Immature natural killer cell (primary cell): Measurements from ENCODE around the gene PRKAG2. TPM values are rescaled to one million over a fixed set of nuclear protein-coding genes. Genes with fewer than 3 reads are reported as not detected.

Experiments
- DNase-seq, 3 donors: peaks; one replicate each; pipeline ENCODE4 v3.0.0; 2022; ENCODE audit warnings: mixed read lengths in 1 of 3
- H3K27ac Mint-ChIP-seq, 6 donors: one replicate each; pipeline ENCODE4 v1.8.0; 2020; ENCODE audit warnings: mixed read lengths in 6 of 6, mild to moderate bottlenecking in 5 of 6, inconsistent platforms in 4 of 6, moderate library complexity in 3 of 6
- H3K27me3 Mint-ChIP-seq, 3 donors: one replicate each; pipeline ENCODE4 v1.8.0; 2020 to 2021; ENCODE audit warnings: low read depth in 3 of 3, mild to moderate bottlenecking in 3 of 3, mixed read lengths in 3 of 3, moderate library complexity in 3 of 3, inconsistent platforms in 1 of 3
- H3K36me3 Mint-ChIP-seq, 3 donors: one replicate each; pipeline ENCODE4 v1.8.0; 2020; ENCODE audit warnings: mixed read lengths in 3 of 3, inconsistent platforms in 2 of 3, mild to moderate bottlenecking in 2 of 3
- H3K4me1 Mint-ChIP-seq, 2 donors: one replicate each; pipeline ENCODE4 v1.8.0; 2020; ENCODE audit warnings: inconsistent platforms in 2 of 2, mild to moderate bottlenecking in 2 of 2, mixed read lengths in 2 of 2, moderate library complexity in 1 of 2
- H3K4me3 Mint-ChIP-seq, 5 donors: one replicate each; pipeline ENCODE4 v1.8.0; 2020; ENCODE audit warnings: mild to moderate bottlenecking in 5 of 5, mixed read lengths in 5 of 5, inconsistent platforms in 3 of 5, moderate library complexity in 3 of 5
- H3K9me3 Mint-ChIP-seq, 6 donors: one replicate each; pipeline ENCODE4 v1.8.0; 2020; ENCODE audit warnings: mild to moderate bottlenecking in 6 of 6, mixed read lengths in 6 of 6, inconsistent platforms in 4 of 6, moderate library complexity in 3 of 6
- polyA plus RNA-seq, 3 donors: library from polyadenylated mRNA; unstranded; fragments of 300-500 nt; fragmentation: Illumina TruSeq; gene quantifications; one replicate each; pipeline ENCODE4 v1.2.3, GENCODE V29; 2021

PRKAG2 gene
- polyA plus RNA-seq, 3 donors from 2014 or later, result 14.7 to 22.5 (median 19.1) TPM

GRCh38 chr7:151820491-151821105 is 56.3 kb downstream of the PRKAG2 start:
- no peak overlapping the region for H3K4me3 Mint-ChIP-seq
- H3K4me1 Mint-ChIP-seq, result peaks cover 4 to 6% of the 10 kb centered on the region in 2 donors
- H3K27me3 Mint-ChIP-seq, result peaks cover 0 to 2% (median 0%) of the 10 kb centered on the region in 3 donors
- H3K36me3 Mint-ChIP-seq, result no peaks in the 10 kb centered on the region
- H3K27ac Mint-ChIP-seq, result no peak overlapping the region
- no peak for DNase-seq
- no peaks in the 10 kb centered on the region for H3K9me3 Mint-ChIP-seq

GRCh38 chr7:151819866-151820265 is 57.0 kb downstream of the PRKAG2 start:
- H3K4me3 Mint-ChIP-seq, result no peak overlapping the region
- H3K27ac Mint-ChIP-seq, result no peak overlapping the region
- H3K9me3 Mint-ChIP-seq, result no peaks in the 10 kb centered on the region
- DNase-seq, result no peak
- H3K4me1 Mint-ChIP-seq, result peaks cover 4 to 6% of the 10 kb centered on the region in 2 donors
- peaks cover 0 to 3% (median 0%) of the 10 kb centered on the region in 3 donors for H3K27me3 Mint-ChIP-seq
- no peaks in the 10 kb centered on the region for H3K36me3 Mint-ChIP-seq

- no peaks in the 10 kb centered on the region for H3K36me3 Mint-ChIP-seq
- H3K4me1 Mint-ChIP-seq, result peaks cover 4 to 6% of the 10 kb centered on the region in 2 donors
- H3K4me3 Mint-ChIP-seq, result no peak overlapping the region
- H3K27me3 Mint-ChIP-seq, result peaks cover 0 to 3% (median under 1%) of the 10 kb centered on the region in 3 donors
- DNase-seq, result no peak
- H3K9me3 Mint-ChIP-seq, result no peaks in the 10 kb centered on the region
- no peak overlapping the region for H3K27ac Mint-ChIP-seq
Measured at GRCh38 chr7:151818674-151819519, 58.0 kb downstream of the PRKAG2 start.

- peaks cover 4 to 8% of the 10 kb centered on the region in 2 donors for H3K4me1 Mint-ChIP-seq
- H3K4me3 Mint-ChIP-seq, result no peak overlapping the region
- DNase-seq, result no peak
- no peaks in the 10 kb centered on the region for H3K36me3 Mint-ChIP-seq
- no peaks in the 10 kb centered on the region for H3K9me3 Mint-ChIP-seq
- peaks cover 0 to 3% (median 1%) of the 10 kb centered on the region in 3 donors for H3K27me3 Mint-ChIP-seq
- no peak overlapping the region for H3K27ac Mint-ChIP-seq
Measured at GRCh38 chr7:151817981-151818673, 58.8 kb downstream of the PRKAG2 start.

- H3K27ac Mint-ChIP-seq, result peak overlapping the region in 1 of 6 donors; percentile 57
- H3K27me3 Mint-ChIP-seq, result peaks cover 0 to 3% (median 1%) of the 10 kb centered on the region in 3 donors
- H3K4me3 Mint-ChIP-seq, result no peak overlapping the region
- no peaks in the 10 kb centered on the region for H3K36me3 Mint-ChIP-seq
- no peak for DNase-seq
- peaks cover 6 to 9% of the 10 kb centered on the region in 2 donors for H3K4me1 Mint-ChIP-seq
- no peaks in the 10 kb centered on the region for H3K9me3 Mint-ChIP-seq
Measured at GRCh38 chr7:151817315-151817690, 59.6 kb downstream of the PRKAG2 start.

- peaks cover 7 to 11% of the 10 kb centered on the region in 2 donors for H3K4me1 Mint-ChIP-seq
- no peak overlapping the region for H3K4me3 Mint-ChIP-seq
- peak overlapping the region in 1 of 6 donors; percentile 57 for H3K27ac Mint-ChIP-seq
- H3K36me3 Mint-ChIP-seq, result no peaks in the 10 kb centered on the region
- peaks cover 0 to 3% (median 1%) of the 10 kb centered on the region in 3 donors for H3K27me3 Mint-ChIP-seq
- no peaks in the 10 kb centered on the region for H3K9me3 Mint-ChIP-seq
- DNase-seq, result no peak
Measured at GRCh38 chr7:151816562-151817314, 60.2 kb downstream of the PRKAG2 start.

GRCh38 chr7:151815419-151815818 is 61.5 kb downstream of the PRKAG2 start:
- H3K4me1 Mint-ChIP-seq, result peaks cover 6 to 9% of the 10 kb centered on the region in 2 donors
- H3K9me3 Mint-ChIP-seq, result no peaks in the 10 kb centered on the region
- peaks cover 0 to 3% (median 1%) of the 10 kb centered on the region in 3 donors for H3K27me3 Mint-ChIP-seq
- H3K36me3 Mint-ChIP-seq, result no peaks in the 10 kb centered on the region
- no peak for DNase-seq
- no peak overlapping the region for H3K4me3 Mint-ChIP-seq
- peak overlapping the region in 3 of 6 donors; percentile 4 to 67 (median 44) for H3K27ac Mint-ChIP-seq

GRCh38 chr7:151814400-151815009 is 62.4 kb downstream of the PRKAG2 start:
- Mint-ChIP-seq H3K4me3 (no peak overlapping the region), H3K4me1 (peaks cover 6 to 9% of the 10 kb centered on the region in 2 donors), H3K27ac (no peak overlapping the region), H3K27me3 (peaks cover 0 to 3% (median 1%) of the 10 kb centered on the region in 3 donors), H3K9me3 (no peaks in the 10 kb centered on the region), H3K36me3 (no peaks in the 10 kb centered on the region)
- DNase-seq, result no peak

GRCh38 chr7:151813997-151814396 is 62.9 kb downstream of the PRKAG2 start:
- H3K9me3 Mint-ChIP-seq, result no peaks in the 10 kb centered on the region
- H3K36me3 Mint-ChIP-seq, result no peaks in the 10 kb centered on the region
- H3K27ac Mint-ChIP-seq, result peak overlapping the region in 3 of 6 donors; percentile 15 to 71 (median 51)
- no peak for DNase-seq
- no peak overlapping the region for H3K4me3 Mint-ChIP-seq
- H3K4me1 Mint-ChIP-seq, result peaks cover 6 to 9% of the 10 kb centered on the region in 2 donors
- peaks cover 0 to 3% (median 1%) of the 10 kb centered on the region in 3 donors for H3K27me3 Mint-ChIP-seq

GRCh38 chr7:151813445-151813844 is 63.5 kb downstream of the PRKAG2 start:
- DNase-seq, result no peak
- Mint-ChIP-seq H3K27ac (peak overlapping the region in 3 of 6 donors; percentile 15 to 71 (median 34)), H3K27me3 (peaks cover 0 to 3% (median 1%) of the 10 kb centered on the region in 3 donors), H3K4me1 (peaks cover 6 to 9% of the 10 kb centered on the region in 2 donors), H3K9me3 (no peaks in the 10 kb centered on the region), H3K4me3 (no peak overlapping the region), H3K36me3 (no peaks in the 10 kb centered on the region)

- Mint-ChIP-seq H3K4me3 (no peak overlapping the region), H3K36me3 (no peaks in the 10 kb centered on the region), H3K27me3 (peaks cover 0 to 2% (median 1%) of the 10 kb centered on the region in 3 donors), H3K4me1 (peaks cover 6 to 11% of the 10 kb centered on the region in 2 donors), H3K27ac (no peak overlapping the region), H3K9me3 (no peaks in the 10 kb centered on the region)
- DNase-seq, result no peak
Measured at GRCh38 chr7:151812967-151813366, 63.9 kb downstream of the PRKAG2 start.

GRCh38 chr7:151810441-151811232 is 66.3 kb downstream of the PRKAG2 start:
- Mint-ChIP-seq H3K27ac (no peak overlapping the region), H3K4me1 (peaks cover 15 to 19% of the 10 kb centered on the region in 2 donors), H3K36me3 (no peaks in the 10 kb centered on the region), H3K9me3 (no peaks in the 10 kb centered on the region), H3K4me3 (no peak overlapping the region), H3K27me3 (peaks cover 0 to 2% (median 1%) of the 10 kb centered on the region in 3 donors)
- DNase-seq, result no peak
